ENCODE measurements around the gene TTLL9. TPM values are rescaled to one million over a fixed set of nuclear protein-coding genes. Genes with fewer than 3 reads are reported as not detected.

TTLL9 gene
- total and polyA plus RNA-seq, 2 of the 13 experiments (the other 11 are each of a cell fraction or from before 2014, with no cell fraction given): not detected

DNA sequence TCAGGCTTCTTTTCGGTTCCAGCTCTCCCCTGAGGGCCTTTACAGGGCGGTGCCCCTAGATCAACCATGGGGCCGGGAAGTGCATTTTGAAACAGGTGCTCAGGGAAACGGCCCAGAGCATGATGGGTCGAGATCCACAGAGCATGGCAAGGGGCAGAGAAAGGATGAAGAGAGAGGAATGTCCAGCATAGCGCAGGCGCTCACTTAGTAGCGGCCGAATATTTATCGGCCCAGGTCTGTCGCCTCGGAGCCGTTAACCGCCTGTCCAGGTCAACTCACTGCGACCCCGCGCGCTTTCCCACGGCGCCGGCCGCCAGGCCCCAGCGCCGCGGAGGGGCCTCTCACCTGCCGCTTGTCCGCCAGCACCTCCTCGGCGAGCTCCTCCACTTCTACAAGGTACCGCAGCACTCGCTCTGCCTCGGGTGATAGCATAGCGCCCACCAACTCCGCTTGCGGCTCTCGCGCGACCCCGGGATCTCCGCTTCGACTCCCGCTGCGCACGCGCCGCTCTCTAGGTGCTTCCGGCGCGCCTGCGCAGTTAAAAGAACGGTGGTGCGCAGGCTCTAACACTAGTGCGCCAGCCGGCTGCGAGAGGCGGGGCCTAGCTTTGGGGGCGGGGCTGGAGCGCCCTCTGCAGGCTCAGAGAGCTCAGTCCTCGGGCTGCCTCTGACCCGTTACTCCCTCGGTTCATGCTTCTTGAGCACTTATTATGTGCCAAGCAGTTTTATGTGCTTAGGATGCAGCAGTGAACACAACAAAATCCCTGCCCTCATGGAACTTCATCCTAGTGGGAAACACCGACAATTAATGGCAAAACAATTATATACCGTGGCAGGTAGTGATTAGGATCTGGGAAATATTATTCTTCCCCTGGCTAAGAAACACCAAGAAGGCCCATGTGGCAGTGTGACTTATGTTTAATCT, 81.4 kb downstream of the TTLL9 start, which contains the start of gene PDRG1 (continued):
- TF ChIP-seq, protein P1, sequence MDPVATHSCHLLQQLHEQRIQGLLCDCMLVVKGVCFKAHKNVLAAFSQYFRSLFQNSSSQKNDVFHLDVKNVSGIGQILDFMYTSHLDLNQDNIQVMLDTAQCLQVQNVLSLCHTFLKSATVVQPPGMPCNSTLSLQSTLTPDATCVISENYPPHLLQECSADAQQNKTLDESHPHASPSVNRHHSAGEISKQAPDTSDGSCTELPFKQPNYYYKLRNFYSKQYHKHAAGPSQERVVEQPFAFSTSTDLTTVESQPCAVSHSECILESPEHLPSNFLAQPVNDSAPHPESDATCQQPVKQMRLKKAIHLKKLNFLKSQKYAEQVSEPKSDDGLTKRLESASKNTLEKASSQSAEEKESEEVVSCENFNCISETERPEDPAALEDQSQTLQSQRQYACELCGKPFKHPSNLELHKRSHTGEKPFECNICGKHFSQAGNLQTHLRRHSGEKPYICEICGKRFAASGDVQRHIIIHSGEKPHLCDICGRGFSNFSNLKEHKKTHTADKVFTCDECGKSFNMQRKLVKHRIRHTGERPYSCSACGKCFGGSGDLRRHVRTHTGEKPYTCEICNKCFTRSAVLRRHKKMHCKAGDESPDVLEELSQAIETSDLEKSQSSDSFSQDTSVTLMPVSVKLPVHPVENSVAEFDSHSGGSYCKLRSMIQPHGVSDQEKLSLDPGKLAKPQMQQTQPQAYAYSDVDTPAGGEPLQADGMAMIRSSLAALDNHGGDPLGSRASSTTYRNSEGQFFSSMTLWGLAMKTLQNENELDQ (CRISPR knock-in tag; IDR thresholded peaks at IDR 0.05; ENCODE audit: borderline replicate concordance): no peak
- TF ChIP-seq KDM5A (IDR thresholded peaks at IDR 0.05; ENCODE audit: borderline replicate concordance, low read length): peak; percentile 92
- peak; percentile 81; the same call in 1 of the 2 replicates for TF ChIP-seq KDM3A (CRISPR knock-in tag; IDR thresholded peaks at IDR 0.05; ENCODE audit: low read depth)
- TF ChIP-seq ETV5 (CRISPR knock-in tag; IDR thresholded peaks at IDR 0.05; ENCODE audit: borderline replicate concordance): peak; percentile 74
- TF ChIP-seq, protein P2, sequence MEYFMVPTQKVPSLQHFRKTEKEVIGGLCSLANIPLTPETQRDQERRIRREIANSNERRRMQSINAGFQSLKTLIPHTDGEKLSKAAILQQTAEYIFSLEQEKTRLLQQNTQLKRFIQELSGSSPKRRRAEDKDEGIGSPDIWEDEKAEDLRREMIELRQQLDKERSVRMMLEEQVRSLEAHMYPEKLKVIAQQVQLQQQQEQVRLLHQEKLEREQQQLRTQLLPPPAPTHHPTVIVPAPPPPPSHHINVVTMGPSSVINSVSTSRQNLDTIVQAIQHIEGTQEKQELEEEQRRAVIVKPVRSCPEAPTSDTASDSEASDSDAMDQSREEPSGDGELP (IDR thresholded peaks at IDR 0.05; ENCODE audit: borderline replicate concordance, low read depth): peak; percentile 47; the same call in 1 of the 2 replicates
- TF ChIP-seq RFX3 (CRISPR knock-in tag; IDR thresholded peaks at IDR 0.05): no peak
- TF ChIP-seq TERF1 (CRISPR knock-in tag; IDR thresholded peaks at IDR 0.05): peak; percentile 82; the same call in 1 of the 2 replicates
- TF ChIP-seq ZNF773 (CRISPR knock-in tag; IDR thresholded peaks at IDR 0.05; ENCODE audit: borderline replicate concordance): peak; percentile 93
- no peak for TF ChIP-seq THAP8 (CRISPR knock-in tag; IDR thresholded peaks at IDR 0.05; ENCODE audit: borderline replicate concordance)
- TF ChIP-seq, protein P3, sequence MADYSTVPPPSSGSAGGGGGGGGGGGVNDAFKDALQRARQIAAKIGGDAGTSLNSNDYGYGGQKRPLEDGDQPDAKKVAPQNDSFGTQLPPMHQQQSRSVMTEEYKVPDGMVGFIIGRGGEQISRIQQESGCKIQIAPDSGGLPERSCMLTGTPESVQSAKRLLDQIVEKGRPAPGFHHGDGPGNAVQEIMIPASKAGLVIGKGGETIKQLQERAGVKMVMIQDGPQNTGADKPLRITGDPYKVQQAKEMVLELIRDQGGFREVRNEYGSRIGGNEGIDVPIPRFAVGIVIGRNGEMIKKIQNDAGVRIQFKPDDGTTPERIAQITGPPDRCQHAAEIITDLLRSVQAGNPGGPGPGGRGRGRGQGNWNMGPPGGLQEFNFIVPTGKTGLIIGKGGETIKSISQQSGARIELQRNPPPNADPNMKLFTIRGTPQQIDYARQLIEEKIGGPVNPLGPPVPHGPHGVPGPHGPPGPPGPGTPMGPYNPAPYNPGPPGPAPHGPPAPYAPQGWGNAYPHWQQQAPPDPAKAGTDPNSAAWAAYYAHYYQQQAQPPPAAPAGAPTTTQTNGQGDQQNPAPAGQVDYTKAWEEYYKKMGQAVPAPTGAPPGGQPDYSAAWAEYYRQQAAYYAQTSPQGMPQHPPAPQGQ (CRISPR knock-in tag; IDR thresholded peaks at IDR 0.05; ENCODE audit: borderline replicate concordance): 0 out of 2 replicates have a peak, but pooled peaks have one; percentile 58
- TF ChIP-seq ZNF782 (CRISPR knock-in tag; IDR thresholded peaks at IDR 0.05; ENCODE audit: borderline replicate concordance): no peak
- peak; percentile 75; the same call in 1 of the 2 replicates for TF ChIP-seq ZNF879 (CRISPR knock-in tag; IDR thresholded peaks at IDR 0.05)
- TF ChIP-seq, protein P4, sequence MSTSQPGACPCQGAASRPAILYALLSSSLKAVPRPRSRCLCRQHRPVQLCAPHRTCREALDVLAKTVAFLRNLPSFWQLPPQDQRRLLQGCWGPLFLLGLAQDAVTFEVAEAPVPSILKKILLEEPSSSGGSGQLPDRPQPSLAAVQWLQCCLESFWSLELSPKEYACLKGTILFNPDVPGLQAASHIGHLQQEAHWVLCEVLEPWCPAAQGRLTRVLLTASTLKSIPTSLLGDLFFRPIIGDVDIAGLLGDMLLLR (CRISPR knock-in tag; IDR thresholded peaks at IDR 0.05): peak; percentile 94
- 0 out of 4 replicates have a peak, but pooled peaks have one; percentile 3 to 4 for TF ChIP-seq EP300 (IDR thresholded peaks at IDR 0.05; ENCODE audit: low read depth in 2 of 2, low read length in 2 of 2)
- no peak for TF ChIP-seq EP300 (CRISPR knock-in tag; IDR thresholded peaks at IDR 0.05; ENCODE audit: borderline replicate concordance)
- TF ChIP-seq GTF3A (CRISPR knock-in tag; conservative IDR thresholded peaks at IDR 0.05): no peak
- TF ChIP-seq GPN1 (CRISPR knock-in tag; IDR thresholded peaks at IDR 0.05; ENCODE audit: borderline replicate concordance): peak; percentile 83
- peak; percentile 74; the same call in 1 of the 2 replicates for TF ChIP-seq SSRP1 (CRISPR knock-in tag; IDR thresholded peaks at IDR 0.05)
- TF ChIP-seq ZNF616 (CRISPR knock-in tag; IDR thresholded peaks at IDR 0.05; ENCODE audit: low read depth): peak; percentile 82
- peak; percentile 76; the same call in 1 of the 2 replicates for TF ChIP-seq MATR3 (CRISPR knock-in tag; IDR thresholded peaks at IDR 0.05)
- TF ChIP-seq ISL2 (CRISPR knock-in tag; IDR thresholded peaks at IDR 0.05): peak; percentile 79

All from HepG2 (cell line).